Measurements from ENCODE around the gene ORM2. TPM values are rescaled to one million over a fixed set of nuclear protein-coding genes. Genes with fewer than 3 reads are reported as not detected.
A peak's percentile ranks its signal among the peaks of the same experiment; 100 is the strongest.

ORM2 gene
- total and polyA plus RNA-seq, 2 of the 8 experiments (the other 6 are each of a cell fraction or from before 2014, with no cell fraction given) = 1.3 TPM; not detected in 1

DNA sequence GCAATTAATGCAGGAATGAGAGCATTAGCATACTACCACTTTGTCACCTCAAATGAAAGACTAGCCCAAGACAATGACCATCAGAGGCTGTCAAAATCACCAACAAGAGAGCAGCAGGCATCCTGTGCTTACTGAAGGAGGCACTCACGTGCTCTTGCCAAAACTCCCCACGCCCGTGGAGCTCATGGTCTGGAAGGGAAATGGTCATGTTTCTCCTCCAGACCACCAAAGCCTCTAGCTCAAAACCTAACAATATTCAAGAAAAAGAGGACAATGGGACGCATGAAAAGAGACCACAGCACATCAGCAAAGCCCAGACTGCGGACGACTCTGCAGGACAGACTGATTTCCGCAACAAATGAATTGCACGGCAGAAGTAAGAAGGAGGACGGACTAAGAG lies 45.3 kb downstream of the ORM2 start:
- Histone ChIP-seq H3K27ac (ENCODE audit: low read depth, low read length) (no peak overlapping the region), H3K4me1 (replicated peaks in 1 of 4; ENCODE audit: control insufficient read depth in 3 of 4, insufficient read depth in 4 of 4, low read length in 3 of 4) (peaks cover 5 to 25% (median 13%) of the 10 kb centered on the region in 4 experiments), H3K4me3 (ENCODE audit: extremely low read depth in 1 of 4, insufficient read depth in 2 of 4, low read depth in 3 of 4, low read length in 4 of 4) (no peak overlapping the region), H3K23ac (ENCODE audit: insufficient read length) (no peak overlapping the region), H2BK15ac (ENCODE audit: low read length) (0 out of 2 replicates have a peak overlapping the region, but pooled peaks have one; percentile 53), H3K36me3 (ENCODE audit: control insufficient read depth in 2 of 4, insufficient read depth in 4 of 4, low read length in 3 of 4) (peaks cover 2 to 17% (median 4%) of the 10 kb centered on the region in 4 experiments; a peak in 4 of 8 replicates), H2BK20ac (ENCODE audit: low read length) (peak overlapping the region; percentile 21; the same call in 1 of the 2 replicates), H3K18ac (ENCODE audit: extremely low read depth, low read length) (no peak overlapping the region; the same call in 1 of the 2 replicates), H4K20me1 (replicated peaks in 1 of 2; ENCODE audit: control insufficient read depth in 1 of 2, insufficient read depth in 2 of 2, low read length in 2 of 2) (peaks cover 0 to 2% of the 10 kb centered on the region in 2 experiments), H3K9ac (replicated peaks in 1 of 4; ENCODE audit: extremely low read depth in 1 of 4, low read depth in 3 of 4, low read length in 3 of 4) (no peak overlapping the region), H3K14ac (ENCODE audit: insufficient read length) (no peak overlapping the region), H2AFZ (ENCODE audit: low read length) (no peak overlapping the region), H2BK12ac (ENCODE audit: low read depth, low read length) (peak overlapping the region; percentile 68; the same call in 1 of the 2 replicates), H3K23me2 (ENCODE audit: low read depth, low read length) (peaks cover 5% of the 10 kb centered on the region; the same call in 1 of the 2 replicates), H3K79me2 (ENCODE audit: control insufficient read depth in 1 of 2, insufficient read depth in 2 of 2, low read length in 2 of 2) (no peaks in the 10 kb centered on the region), H2AK5ac (ENCODE audit: low read depth, low read length) (peak overlapping the region; percentile 69; the same call in 1 of the 2 replicates), H4K91ac (replicated peaks; ENCODE audit: insufficient read length, low read length) (peak overlapping the region; percentile 32), H4K8ac (ENCODE audit: extremely low read depth, insufficient read depth, low read length) (no peak overlapping the region), H2BK5ac (ENCODE audit: low read depth, low read length) (peak overlapping the region; percentile 37), H3K9me3 (ENCODE audit: insufficient read depth in 2 of 2, low read depth in 1 of 2, low read length in 1 of 2) (no peaks in the 10 kb centered on the region), H3K27me3 (replicated peaks in 1 of 4; ENCODE audit: control insufficient read depth in 3 of 4, extremely low read depth in 1 of 4, insufficient read depth in 3 of 4, low read length in 3 of 4) (no peaks in the 10 kb centered on the region), H4K5ac (ENCODE audit: insufficient read length, low read depth, low read length) (no peak overlapping the region), H3K4me2 (ENCODE audit: insufficient read depth in 1 of 2, low read depth in 2 of 2, low read length in 2 of 2) (no peak overlapping the region), H3K4ac (replicated peaks; ENCODE audit: insufficient read length, low read depth, low read length) (no peak overlapping the region), H2BK120ac (replicated peaks; ENCODE audit: low read depth, low read length) (no peak overlapping the region), H3K79me1 (ENCODE audit: low read depth, low read length) (no peaks in the 10 kb centered on the region), H3K56ac (replicated peaks; ENCODE audit: insufficient read length, low read depth, low read length) (no peak overlapping the region)
- 68% methylated on average over 9 of the region's 9 CpGs; no CpG with 5 or more reads in 1 of the 2 experiments for WGBS, 2 experiments (ENCODE audit: extremely low coverage in 1 of 2, insufficient coverage in 1 of 2, insufficient read length in 1 of 2, insufficient replicate concordance in 2 of 2, low coverage in 1 of 2, low lambda C conversion rate in 2 of 2, missing lambda C conversion rate in 1 of 2)
- FAIRE-seq (no peak), DNase-seq (ENCODE audit: low read depth in 1 of 2, low spot score in 2 of 2) (no peak)
- CTCF ChIA-PET (ENCODE audit: partially characterized antibody) = interaction anchor here (0.9 to 1.0 kb wide), 2 partner anchors 11 to 15 kb away, joined by 3 to 6 read pairs; no protein-coding TSS in a partner anchor
- POLR2A ChIA-PET (ENCODE audit: partially characterized antibody) = interaction anchor here (0.6 to 5.9 kb wide), 2 partner anchors 11 to 18 kb away, joined by 3 to 67 read pairs; partner anchors contain the start of gene AKNA
- no peak for TF ChIP-seq USF2 (IDR thresholded peaks at IDR 0.05; ENCODE audit: low read length)
- no peak for TF ChIP-seq CBX8 (IDR thresholded peaks at IDR 0.05; ENCODE audit: borderline replicate concordance, low read depth, low read length)
- no peak for TF ChIP-seq HDAC6 (IDR thresholded peaks at IDR 0.05; ENCODE audit: low read depth, low read length)
- peak in 2 of 3 experiments; percentile 15; a peak in 2 of 4 replicates for TF ChIP-seq CTCF (IDR thresholded peaks at IDR 0.05; ENCODE audit: control extremely low read depth in 1 of 3, insufficient read depth in 1 of 3, low read depth in 1 of 3, low read length in 3 of 3)
- peak in 1 of 2 experiments; percentile 29; a peak in 1 of 4 replicates for TF ChIP-seq RAD21 (IDR thresholded peaks at IDR 0.05 in 1 of 2, conservative IDR thresholded peaks at IDR 0.05 in 1 of 2; ENCODE audit: low read depth in 2 of 2, low read length in 2 of 2)
- TF ChIP-seq ATF3 (IDR thresholded peaks at IDR 0.05; ENCODE audit: insufficient read depth, low read depth, low read length) = no peak
- no peak for TF ChIP-seq ZNF274 (IDR thresholded peaks at IDR 0.05; ENCODE audit: borderline replicate concordance, extremely low read depth, low read length)
